Ovary (tissue), 3 donors: ENCODE data around the gene AGR3.

ENCODE experiments used
- POLR2A ChIP-seq: fragments of 450-650 bp; IDR thresholded peaks from one replicate; pipeline ENCODE4 v1.6.1; 2017; ENCODE audit warnings: antibody characterized with exemption, mild to moderate bottlenecking, moderate library complexity
- TF ChIP-seq, protein P1 (sequence below), 3 donors: fragments of 450-650 bp in 2 of 3; fragments of 200-600 bp in 1 of 3; IDR thresholded peaks; one replicate each; pipeline versions ENCODE4 v1.5.1 to v1.8.0; 2016 to 2022; ENCODE audit warnings: antibody characterized with exemption in 3 of 3, mild to moderate bottlenecking in 1 of 3
- donor health status: DM: no; HTN: no; CAD: no.

DNA sequence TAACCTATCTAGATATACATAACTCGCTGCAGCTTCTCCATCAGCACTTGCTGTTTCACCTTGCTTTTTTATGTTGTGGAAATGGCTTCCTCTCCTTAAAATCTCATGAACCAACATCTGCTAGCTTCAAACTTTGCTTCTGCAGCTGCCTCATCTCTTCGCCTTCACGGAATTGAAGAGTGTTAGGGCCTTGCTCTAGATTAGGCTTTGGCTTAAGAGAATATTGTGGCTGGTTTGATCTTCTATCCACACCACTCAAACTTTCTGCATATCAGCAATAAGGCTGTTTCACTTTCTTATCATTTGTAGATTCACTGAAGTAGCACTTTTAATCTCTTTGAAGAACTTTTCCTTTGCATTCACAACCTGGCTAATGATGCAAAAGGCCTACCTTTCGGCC, 49.2 kb upstream of the AGR3 start:
- TF ChIP-seq, protein P1, sequence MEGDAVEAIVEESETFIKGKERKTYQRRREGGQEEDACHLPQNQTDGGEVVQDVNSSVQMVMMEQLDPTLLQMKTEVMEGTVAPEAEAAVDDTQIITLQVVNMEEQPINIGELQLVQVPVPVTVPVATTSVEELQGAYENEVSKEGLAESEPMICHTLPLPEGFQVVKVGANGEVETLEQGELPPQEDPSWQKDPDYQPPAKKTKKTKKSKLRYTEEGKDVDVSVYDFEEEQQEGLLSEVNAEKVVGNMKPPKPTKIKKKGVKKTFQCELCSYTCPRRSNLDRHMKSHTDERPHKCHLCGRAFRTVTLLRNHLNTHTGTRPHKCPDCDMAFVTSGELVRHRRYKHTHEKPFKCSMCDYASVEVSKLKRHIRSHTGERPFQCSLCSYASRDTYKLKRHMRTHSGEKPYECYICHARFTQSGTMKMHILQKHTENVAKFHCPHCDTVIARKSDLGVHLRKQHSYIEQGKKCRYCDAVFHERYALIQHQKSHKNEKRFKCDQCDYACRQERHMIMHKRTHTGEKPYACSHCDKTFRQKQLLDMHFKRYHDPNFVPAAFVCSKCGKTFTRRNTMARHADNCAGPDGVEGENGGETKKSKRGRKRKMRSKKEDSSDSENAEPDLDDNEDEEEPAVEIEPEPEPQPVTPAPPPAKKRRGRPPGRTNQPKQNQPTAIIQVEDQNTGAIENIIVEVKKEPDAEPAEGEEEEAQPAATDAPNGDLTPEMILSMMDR (IDR thresholded peaks at IDR 0.05), result no peak
- no peak for TF ChIP-seq POLR2A
